H9 (cell line): ENCODE data around the gene TTC39A. TPM values are rescaled to one million over a fixed set of nuclear protein-coding genes. Genes with fewer than 3 reads are reported as not detected.

Experiments used
- DNase-seq: peaks from one replicate; pipeline ENCODE4 v3.0.0-alpha.2; 2017
- H2AFZ ChIP-seq: one replicate; pipeline ENCODE4 v1.6.1; 2013; ENCODE audit warnings: mild to moderate bottlenecking, low read length, control low read depth, moderate library complexity
- H2AK5ac ChIP-seq: 2 replicates; pipeline ENCODE4 v1.6.1; 2013; ENCODE audit warnings: low read length, control low read depth, mixed read lengths; ENCODE audit not compliant: insufficient read length
- H2BK120ac ChIP-seq: one replicate; pipeline ENCODE4 v1.6.1; 2013; ENCODE audit warnings: low read depth, mild to moderate bottlenecking, low read length, control low read depth, inconsistent platforms; ENCODE audit not compliant: poor library complexity, severe bottlenecking
- H2BK12ac ChIP-seq: 2 replicates; pipeline ENCODE4 v1.6.1; 2013; ENCODE audit warnings: low read length, control low read depth, mixed read lengths, low read depth; ENCODE audit not compliant: insufficient read length
- H2BK15ac ChIP-seq: 2 replicates; pipeline ENCODE4 v1.6.1; 2013; ENCODE audit warnings: low read depth, low read length, control low read depth
- H2BK20ac ChIP-seq: one replicate; pipeline ENCODE4 v1.6.1; 2013; ENCODE audit warnings: low read depth, mild to moderate bottlenecking, low read length, control low read depth, inconsistent platforms; ENCODE audit not compliant: poor library complexity, severe bottlenecking
- H2BK5ac ChIP-seq: 2 replicates; pipeline ENCODE4 v1.6.1; 2013; ENCODE audit warnings: low read length, control low read depth, mixed read lengths; ENCODE audit not compliant: insufficient read length
- H3K14ac ChIP-seq: 2 replicates; pipeline ENCODE4 v1.6.1; 2013; ENCODE audit warnings: low read length, control low read depth; ENCODE audit not compliant: insufficient read depth
- H3K18ac ChIP-seq: 2 replicates; pipeline ENCODE4 v1.6.1; 2013; ENCODE audit warnings: low read depth, mild to moderate bottlenecking, mixed read lengths, low read length, control low read depth; ENCODE audit not compliant: insufficient read length
- H3K23ac ChIP-seq: 2 replicates; pipeline ENCODE4 v1.6.1; 2013; ENCODE audit warnings: low read length, control low read depth, mixed read lengths, low read depth; ENCODE audit not compliant: insufficient read length
- H3K23me2 ChIP-seq: 2 replicates; pipeline ENCODE4 v1.6.1; 2013; ENCODE audit warnings: low read depth, mild to moderate bottlenecking, mixed read lengths, low read length, control low read depth; ENCODE audit not compliant: insufficient read length, poor library complexity, severe bottlenecking
- H3K27ac ChIP-seq: 2 replicates; pipeline ENCODE4 v1.5.1; 2013; ENCODE audit warnings: low read length, control low read depth, mixed read lengths, low read depth; ENCODE audit not compliant: insufficient read length
- H3K27me3 ChIP-seq: 2 replicates; pipeline ENCODE4 v1.6.1; 2013; ENCODE audit warnings: low read length, control low read depth, inconsistent platforms; ENCODE audit not compliant: insufficient read depth
- H3K4ac ChIP-seq: 2 replicates; pipeline ENCODE4 v1.6.1; 2013; ENCODE audit warnings: low read depth, mild to moderate bottlenecking, control low read depth, inconsistent platforms, low read length, moderate library complexity
- H3K4me1 ChIP-seq: 2 replicates; pipeline ENCODE4 v1.6.1; 2013; ENCODE audit warnings: low read length, control low read depth, inconsistent platforms; ENCODE audit not compliant: insufficient read depth
- H3K4me2 ChIP-seq: 2 replicates; pipeline ENCODE4 v1.6.1; 2013; ENCODE audit warnings: low read length, control low read depth, mixed read lengths; ENCODE audit not compliant: insufficient read length, insufficient read depth
- H3K56ac ChIP-seq: 2 replicates; pipeline ENCODE4 v1.6.1; 2013; ENCODE audit warnings: low read depth, mild to moderate bottlenecking, mixed read lengths, low read length, control low read depth; ENCODE audit not compliant: insufficient read length
- H3K79me1 ChIP-seq: 2 replicates; pipeline ENCODE4 v1.6.1; 2013; ENCODE audit warnings: low read depth, mild to moderate bottlenecking, moderate library complexity, low read length, control low read depth, inconsistent platforms; ENCODE audit not compliant: insufficient read depth, poor library complexity, severe bottlenecking
- H3K79me2 ChIP-seq: 2 replicates; pipeline ENCODE4 v1.6.1; 2013; ENCODE audit warnings: low read length, control low read depth, inconsistent platforms; ENCODE audit not compliant: insufficient read depth
- H3K9ac ChIP-seq: 2 replicates; pipeline ENCODE4 v1.6.1; 2013; ENCODE audit warnings: low read length, control low read depth, mixed read lengths; ENCODE audit not compliant: insufficient read length; ENCODE audit errors: extremely low read depth
- H3K9me3 ChIP-seq: one replicate; pipeline ENCODE4 v1.6.1; 2013; ENCODE audit warnings: low read depth, low read length, inconsistent platforms; ENCODE audit not compliant: control insufficient read depth
- H3T11ph ChIP-seq: one replicate; pipeline ENCODE4 v1.6.1; 2013; ENCODE audit warnings: mild to moderate bottlenecking, low read length, control low read depth, inconsistent platforms
- H4K20me1 ChIP-seq: one replicate; pipeline ENCODE4 v1.6.1; 2013; ENCODE audit not compliant: control insufficient read depth, insufficient read length, insufficient read depth
- H4K5ac ChIP-seq: 2 replicates; pipeline ENCODE4 v1.6.1; 2013; ENCODE audit warnings: low read depth, mild to moderate bottlenecking, mixed read lengths, low read length, control low read depth; ENCODE audit not compliant: insufficient read length
- H4K8ac ChIP-seq: replicated peaks from 2 replicates; pipeline ENCODE4 v1.6.1; 2013; ENCODE audit warnings: low read length, control low read depth, mixed read lengths, low read depth; ENCODE audit not compliant: insufficient read length
- H4K91ac ChIP-seq: 2 replicates; pipeline ENCODE4 v1.6.1; 2013; ENCODE audit warnings: low read depth, mild to moderate bottlenecking, moderate library complexity, mixed read lengths, low read length, control low read depth; ENCODE audit not compliant: insufficient read length
- H3K27ac Mint-ChIP-seq, 3 experiments: 2 replicates in 2 of 3; 3 replicates in 1 of 3; pipeline ENCODE4 v1.8.0; 2020 to 2021; ENCODE audit warnings: mixed read lengths in 3 of 3, mild to moderate bottlenecking in 1 of 3, moderate library complexity in 1 of 3
- H3K27me3 Mint-ChIP-seq: 2 replicates; pipeline ENCODE4 v1.8.0; 2021; ENCODE audit warnings: low read depth, mild to moderate bottlenecking, moderate library complexity, mixed read lengths
- H3K36me3 Mint-ChIP-seq, 3 experiments: 2 replicates in 2 of 3; 3 replicates in 1 of 3; pipeline ENCODE4 v1.8.0; 2020 to 2021; ENCODE audit warnings: low read depth in 3 of 3, mixed read lengths in 3 of 3; ENCODE audit not compliant: insufficient read depth in 1 of 3
- H3K4me1 Mint-ChIP-seq, 2 experiments: 2 replicates each; pipeline ENCODE4 v1.8.0; 2020; ENCODE audit warnings: mixed read lengths in 2 of 2
- H3K4me3 Mint-ChIP-seq, 2 experiments: 2 replicates in 1 of 2; 3 replicates in 1 of 2; pipeline ENCODE4 v1.8.0; 2020 to 2021; ENCODE audit warnings: mild to moderate bottlenecking in 2 of 2, mixed read lengths in 2 of 2, moderate library complexity in 1 of 2
- H3K9me3 Mint-ChIP-seq, 2 experiments: 2 replicates in 1 of 2; 3 replicates in 1 of 2; pipeline ENCODE4 v1.8.0; 2020; ENCODE audit warnings: mild to moderate bottlenecking in 2 of 2, mixed read lengths in 2 of 2, moderate library complexity in 1 of 2
- WGBS: extraction: QIAGEN DNeasy Blood & Tissue Kit; methylation state at CpG from one replicate; pipeline ENCODE4 v1.1.7; 2013; ENCODE audit warnings: missing lambda C conversion rate, low lambda C conversion rate, mixed read lengths; ENCODE audit not compliant: insufficient read length; ENCODE audit errors: extremely low coverage; 5-methylcytosine and 5-hydroxymethylcytosine counted together
- total RNA-seq: library from RNA; stranded (reverse); gene quantifications from 2 replicates; pipeline ENCODE4 v1.2.1, GENCODE V29; 2021
- TF ChIP-seq, protein P1 (sequence below): fragments of 200-600 bp; sonication (generic); conservative IDR thresholded peaks from 3 replicates; pipeline ENCODE4 v1.8.0; 2021; ENCODE audit warnings: antibody characterized with exemption, mild to moderate bottlenecking

TTC39A gene
- total RNA-seq, 1 experiment from 2014 or later: 7.7 TPM

DNA sequence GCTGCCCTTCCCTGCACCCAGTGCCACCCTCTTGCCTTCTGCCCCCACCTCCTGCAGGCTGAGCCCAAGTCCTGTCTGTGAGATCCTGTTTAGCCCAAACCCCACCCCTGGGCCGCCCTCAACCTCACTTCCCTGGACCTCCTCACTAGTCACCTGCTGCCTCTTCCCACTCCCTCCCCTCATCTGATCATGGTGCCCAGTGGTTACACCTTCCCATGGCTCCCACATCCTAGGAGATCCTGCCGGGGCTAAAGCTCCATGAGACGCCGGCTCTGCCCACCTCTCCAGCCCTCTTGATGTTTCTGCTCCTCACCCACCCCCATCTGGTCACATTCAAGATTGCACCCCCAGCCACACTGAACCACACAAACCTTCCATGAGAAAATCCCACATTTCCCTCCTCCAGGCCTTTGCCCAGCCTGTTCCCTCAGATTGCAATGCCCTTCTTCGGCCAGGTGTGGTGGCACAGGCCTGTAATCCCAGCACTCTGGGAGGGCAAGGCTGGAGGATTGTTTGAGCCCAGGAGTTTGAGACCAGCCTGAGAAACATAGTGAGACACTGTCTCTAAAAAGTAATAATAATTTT is 17.0 kb downstream of the TTC39A start:
- no peaks in the 10 kb centered on the region for H4K20me1 ChIP-seq
- H3K79me1 ChIP-seq: no peaks in the 10 kb centered on the region
- H3K4me1 ChIP-seq: no peaks in the 10 kb centered on the region
- no peaks in the 10 kb centered on the region for H3K27me3 ChIP-seq
- H4K5ac ChIP-seq: no peak overlapping the region
- peak overlapping the region in 2 of 3 experiments; percentile 79; a peak in 2 of 7 replicates for H3K27ac Mint-ChIP-seq
- no peaks in the 10 kb centered on the region for H3K9me3 Mint-ChIP-seq
- H2BK15ac ChIP-seq: no peak overlapping the region
- no peak overlapping the region for H3K23ac ChIP-seq
- H3K4me3 Mint-ChIP-seq: no peak overlapping the region
- no peak overlapping the region for H3K9ac ChIP-seq
- no peak overlapping the region for H3K56ac ChIP-seq
- H3K18ac ChIP-seq: no peak overlapping the region
- H2BK120ac ChIP-seq: no peak overlapping the region
- no peak overlapping the region for H2BK20ac ChIP-seq
- H2BK12ac ChIP-seq: no peak overlapping the region
- no peak overlapping the region for H2BK5ac ChIP-seq
- H3K79me2 ChIP-seq: no peaks in the 10 kb centered on the region
- H3K4me2 ChIP-seq: no peak overlapping the region
- TF ChIP-seq, protein P1, sequence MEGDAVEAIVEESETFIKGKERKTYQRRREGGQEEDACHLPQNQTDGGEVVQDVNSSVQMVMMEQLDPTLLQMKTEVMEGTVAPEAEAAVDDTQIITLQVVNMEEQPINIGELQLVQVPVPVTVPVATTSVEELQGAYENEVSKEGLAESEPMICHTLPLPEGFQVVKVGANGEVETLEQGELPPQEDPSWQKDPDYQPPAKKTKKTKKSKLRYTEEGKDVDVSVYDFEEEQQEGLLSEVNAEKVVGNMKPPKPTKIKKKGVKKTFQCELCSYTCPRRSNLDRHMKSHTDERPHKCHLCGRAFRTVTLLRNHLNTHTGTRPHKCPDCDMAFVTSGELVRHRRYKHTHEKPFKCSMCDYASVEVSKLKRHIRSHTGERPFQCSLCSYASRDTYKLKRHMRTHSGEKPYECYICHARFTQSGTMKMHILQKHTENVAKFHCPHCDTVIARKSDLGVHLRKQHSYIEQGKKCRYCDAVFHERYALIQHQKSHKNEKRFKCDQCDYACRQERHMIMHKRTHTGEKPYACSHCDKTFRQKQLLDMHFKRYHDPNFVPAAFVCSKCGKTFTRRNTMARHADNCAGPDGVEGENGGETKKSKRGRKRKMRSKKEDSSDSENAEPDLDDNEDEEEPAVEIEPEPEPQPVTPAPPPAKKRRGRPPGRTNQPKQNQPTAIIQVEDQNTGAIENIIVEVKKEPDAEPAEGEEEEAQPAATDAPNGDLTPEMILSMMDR: peak; percentile 58
- H2AK5ac ChIP-seq: no peak overlapping the region
- H3K4me1 Mint-ChIP-seq: peaks cover 16 to 19% of the 10 kb centered on the region in 2 experiments
- H4K91ac ChIP-seq: no peak overlapping the region
- peak; percentile 67 for DNase-seq
- no peak overlapping the region for H3T11ph ChIP-seq
- H3K9me3 ChIP-seq: no peaks in the 10 kb centered on the region
- no peaks in the 10 kb centered on the region for H3K23me2 ChIP-seq
- H3K14ac ChIP-seq: no peak overlapping the region; the same call in 1 of the 2 replicates
- no peak overlapping the region for H3K27ac ChIP-seq
- H3K27me3 Mint-ChIP-seq: no peaks in the 10 kb centered on the region; the same call in 1 of the 2 replicates
- H2AFZ ChIP-seq: no peak overlapping the region
- H3K4ac ChIP-seq: no peak overlapping the region
- H4K8ac ChIP-seq: no peak overlapping the region
- no CpG with 5 or more reads among the region's 5 CpGs for WGBS
- H3K36me3 Mint-ChIP-seq: no peaks in the 10 kb centered on the region
